ENCODE results near the gene TMIE. TPM values are rescaled to one million over a fixed set of nuclear protein-coding genes. Genes with fewer than 3 reads are reported as not detected.

TMIE gene
- total and polyA plus RNA-seq, 10 of the 15 experiments (the other 5 are each of a cell fraction or from before 2014, with no cell fraction given), result not detected

GRCh38 chr3:46714728-46715506 is 13.7 kb downstream of the TMIE start:
- H3K27me3 ChIP-seq (replicated peaks in 1 of 2; ENCODE audit: control insufficient read depth in 2 of 2, insufficient read depth in 2 of 2, low read length in 1 of 2), result no peaks in the 10 kb centered on the region
- intact Hi-C loops (cut with micrococcal nuclease; ENCODE audit: unreplicated experiment), result no loop called here
- H3K4me3 ChIP-seq, result no peak overlapping the region
- no TSS peak for BruUV-seq (replicated peaks)
- H3K9ac ChIP-seq (ENCODE audit: control insufficient read depth, insufficient read depth, low read length), result no peak overlapping the region
- H3K4me2 ChIP-seq (ENCODE audit: control insufficient read depth, insufficient read depth), result no peak overlapping the region
- RAD21 ChIA-PET (ENCODE audit: unreplicated experiment), result no interaction called here
- ATAC-seq, result no peak
- CTCF ChIA-PET, result interaction anchor here (1.0 kb wide), 1 partner anchor 195 kb away, joined by 3 read pairs; no protein-coding TSS in a partner anchor
- TF ChIP-seq BCL3 (IDR thresholded peaks at IDR 0.05; ENCODE audit: borderline replicate concordance, insufficient read depth, low read depth, low read length, poor library complexity, severe bottlenecking) (no peak), ZNF274 (IDR thresholded peaks at IDR 0.05; ENCODE audit: insufficient read depth, insufficient read length) (no peak), FOXK2 (IDR thresholded peaks at IDR 0.05) (no peak), ZNF384 (IDR thresholded peaks at IDR 0.05; ENCODE audit: borderline replicate concordance, low read depth, low read length) (no peak), BMI1 (IDR thresholded peaks at IDR 0.05; ENCODE audit: borderline replicate concordance) (no peak), ZBTB33 (IDR thresholded peaks at IDR 0.05) (no peak), SIN3A (IDR thresholded peaks at IDR 0.05; ENCODE audit: low read depth, low read length) (no peak), SIX5 (IDR thresholded peaks at IDR 0.05; ENCODE audit: low read depth, low read length, severe bottlenecking) (no peak)
- in situ Hi-C loops (cut with MboI), result loop anchor here (5.0 to 10.0 kb wide), 2 partner anchors 182 to 660 kb away; no protein-coding TSS in a partner anchor
- peaks cover 16% of the 10 kb centered on the region for H3K4me1 ChIP-seq (ENCODE audit: control insufficient read depth, insufficient read depth, low read length)
- POLR2A ChIA-PET, result no interaction called here
- no peaks in the 10 kb centered on the region for H3K79me2 ChIP-seq (ENCODE audit: control insufficient read depth, insufficient read depth, low read length)
- no peaks in the 10 kb centered on the region for H4K20me1 ChIP-seq (ENCODE audit: control insufficient read depth, insufficient read depth)
- no peak overlapping the region for H3K27ac ChIP-seq (ENCODE audit: control insufficient read depth, insufficient read depth)
- FAIRE-seq, result no peak
- no peaks in the 10 kb centered on the region for H3K36me3 ChIP-seq (ENCODE audit: control insufficient read depth in 2 of 2, insufficient read depth in 2 of 2, low read length in 1 of 2)
- DNase-seq (ENCODE audit: low read depth, low spot score), result no peak
- no peaks in the 10 kb centered on the region for H3K9me3 ChIP-seq (replicated peaks; ENCODE audit: control insufficient read depth, insufficient read depth, low read length)
- H2AFZ ChIP-seq (ENCODE audit: control insufficient read depth, low read depth, low read length), result peak overlapping the region; percentile 7; the same call in 1 of the 2 replicates
- SMC1A ChIA-PET (ENCODE audit: uncharacterized antibody, unreplicated experiment), result interaction anchor here (1.0 kb wide), 1 partner anchor 317 kb away, joined by 3 read pairs; no protein-coding TSS in a partner anchor
- 81% methylated on average over 10 of the region's 10 CpGs for WGBS (ENCODE audit: insufficient coverage, insufficient replicate concordance, low lambda C conversion rate, missing lambda C conversion rate)

All from GM12878 (cell line).